Measurements from ENCODE around the gene FSIP1.
A peak's percentile ranks its signal among the peaks of the same experiment; 100 is the strongest.

Gene FSIP1

DNA sequence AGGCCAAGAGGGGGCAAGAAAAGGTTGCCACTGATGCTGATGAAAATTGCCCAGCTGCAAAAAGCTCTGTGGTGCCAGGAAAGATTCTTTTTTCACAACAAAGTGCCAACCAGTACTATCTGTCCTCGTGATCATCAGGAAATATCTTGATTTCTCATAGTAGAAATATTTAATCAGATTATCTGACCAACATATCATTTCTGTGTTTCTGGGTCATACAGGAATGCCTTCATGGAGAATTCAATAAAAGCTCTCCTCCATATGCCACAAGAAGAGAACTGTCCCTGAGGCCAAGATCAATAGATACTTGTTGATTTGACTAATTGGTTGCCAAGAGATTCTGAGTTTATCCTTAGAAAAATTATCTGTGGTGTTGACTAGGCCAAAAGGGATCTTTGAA lies 63.5 kb downstream of the FSIP1 start:
- DNase-seq = no peak

DNA sequence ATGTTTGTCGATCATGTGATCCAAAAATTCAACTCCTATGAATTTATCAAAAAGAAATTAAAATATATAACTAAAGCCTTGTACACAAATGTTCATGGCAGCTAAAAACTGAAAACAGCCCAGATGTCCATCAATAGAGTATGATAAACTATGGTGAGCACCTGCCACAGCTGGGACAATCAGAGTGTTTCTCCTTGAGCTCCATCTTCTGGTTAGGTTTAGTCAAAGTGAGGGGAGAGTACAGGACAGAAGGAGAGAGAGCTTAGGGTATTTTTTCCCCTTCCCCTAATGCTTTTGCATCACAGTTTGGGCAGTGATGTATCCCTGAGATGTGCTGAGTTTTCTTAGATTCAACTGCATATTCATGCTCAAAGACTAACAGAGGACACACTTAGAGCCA lies 65.5 kb downstream of the FSIP1 start:
- DNase-seq = no peak

GRCh38 chr15:39714251-39714650 lies 68.4 kb downstream of the FSIP1 start:
- no peak for DNase-seq

DNA sequence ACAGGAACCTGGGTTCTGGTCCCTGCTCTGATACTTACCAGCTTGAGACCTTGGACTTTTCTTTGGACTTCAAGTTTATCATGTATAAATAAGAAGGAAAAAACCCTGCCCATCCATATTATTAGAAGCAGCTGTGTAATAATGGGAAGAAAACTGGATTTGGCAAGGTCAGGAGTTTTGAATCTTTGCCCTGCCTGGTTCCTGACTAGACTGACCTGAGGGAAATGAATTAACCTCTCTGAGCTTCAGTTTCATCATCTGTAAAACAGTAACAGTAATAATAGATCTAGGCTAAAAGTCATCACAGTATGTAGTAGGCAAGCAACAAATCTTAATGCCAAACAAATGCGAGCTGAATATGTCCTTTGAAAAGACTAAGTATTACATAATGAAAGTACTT lies 68.8 kb downstream of the FSIP1 start:
- DNase-seq = no peak

GRCh38 chr15:39710681-39711080 lies 72.0 kb downstream of the FSIP1 start:
- DNase-seq = no peak

GRCh38 chr15:39709941-39710340 lies 72.7 kb downstream of the FSIP1 start:
- DNase-seq = no peak

DNA sequence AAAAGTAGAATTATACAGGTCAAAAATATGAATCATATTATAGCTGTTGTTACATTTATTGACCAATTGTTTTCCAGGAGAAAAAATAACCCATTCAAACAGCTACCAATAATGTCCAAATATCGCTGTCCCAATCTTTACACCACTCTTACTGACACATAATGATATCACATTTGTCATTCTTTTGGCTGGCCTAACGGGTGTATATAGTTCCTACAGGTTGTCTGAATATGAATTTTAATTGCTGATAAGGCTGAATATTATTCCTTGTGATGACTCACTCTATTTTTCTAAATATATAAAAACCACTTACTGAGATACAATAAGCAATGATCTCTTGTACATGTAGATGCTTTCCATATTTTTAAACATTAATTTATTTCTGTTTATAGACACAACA lies 76.4 kb downstream of the FSIP1 start:
- no peak for DNase-seq

GRCh38 chr15:39704689-39705088 lies 78.0 kb downstream of the FSIP1 start:
- DNase-seq = no peak

DNA sequence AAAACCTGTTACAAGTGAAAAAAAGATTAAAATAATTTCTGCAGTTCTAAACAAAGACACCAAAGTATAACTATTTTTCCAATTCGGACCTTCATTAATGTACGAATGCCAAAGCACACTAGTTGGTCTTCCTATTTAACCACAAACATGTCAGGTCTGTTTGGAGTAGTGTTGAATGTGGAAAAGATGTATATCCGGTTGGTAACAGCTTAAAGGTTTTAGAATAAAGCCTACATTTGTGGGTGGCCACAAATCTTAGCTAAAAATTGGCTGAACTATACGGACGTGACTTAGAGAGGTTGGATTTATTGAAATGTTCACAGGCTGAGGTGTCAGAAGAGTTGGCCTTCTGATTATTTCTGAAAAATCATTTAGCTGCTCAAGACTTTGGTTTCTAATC lies 78.4 kb downstream of the FSIP1 start:
- no peak for DNase-seq

GRCh38 chr15:39701988-39702387 lies 80.7 kb downstream of the FSIP1 start:
- no peak for DNase-seq

- DNase-seq = no peak
Measured at GRCh38 chr15:39700375-39700700, 82.3 kb downstream of the FSIP1 start.

DNA sequence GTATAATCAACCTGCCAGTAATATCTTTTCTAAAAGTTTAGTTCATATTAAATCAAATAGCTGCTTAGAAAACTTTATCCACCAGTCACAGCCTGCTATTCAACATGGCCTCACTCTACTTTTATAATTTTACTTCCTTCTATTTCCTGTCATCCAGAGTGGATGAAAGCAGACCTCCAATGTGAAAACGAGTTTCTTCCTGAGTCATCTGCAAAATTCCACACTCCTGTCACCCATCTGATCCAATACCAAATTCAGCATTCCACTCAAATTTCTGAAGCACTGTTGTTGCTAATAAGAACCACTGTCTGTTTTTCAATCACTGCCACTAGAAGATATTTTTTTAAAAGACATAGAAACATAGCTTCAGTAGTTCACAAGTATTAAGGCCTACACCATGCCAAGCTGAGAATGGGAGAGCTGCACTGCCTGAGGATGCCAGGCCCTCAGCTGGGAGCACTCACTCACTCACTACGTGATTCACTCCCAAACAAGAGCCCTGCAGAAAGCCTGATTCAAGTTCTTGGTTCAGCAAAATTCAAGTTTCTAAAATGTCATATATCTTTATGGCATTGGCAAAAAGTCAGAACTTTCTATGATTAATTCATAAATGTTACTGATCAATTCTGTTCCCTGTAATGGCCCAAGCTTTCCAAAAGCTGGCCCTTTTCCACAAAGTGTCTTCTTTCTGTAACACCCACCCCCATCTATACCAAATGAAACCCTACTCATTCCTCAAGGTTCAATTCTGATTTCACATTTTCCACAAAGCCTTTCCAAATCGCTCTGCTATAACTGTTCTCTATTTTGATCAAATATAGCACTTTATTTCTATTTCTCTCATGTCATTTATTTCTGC lies 82.9 kb downstream of the FSIP1 start:
- no peak for DNase-seq

- no peak for DNase-seq
Measured at GRCh38 chr15:39698444-39699390, 83.9 kb downstream of the FSIP1 start.

- no peak for DNase-seq
Measured at GRCh38 chr15:39697509-39697908, 85.1 kb downstream of the FSIP1 start.

- no peak for DNase-seq
Measured at GRCh38 chr15:39695793-39696192, 86.8 kb downstream of the FSIP1 start.

GRCh38 chr15:39692356-39693327 lies 90.0 kb downstream of the FSIP1 start:
- DNase-seq = no peak

GRCh38 chr15:39690881-39691634 lies 91.6 kb downstream of the FSIP1 start:
- DNase-seq = no peak

DNA sequence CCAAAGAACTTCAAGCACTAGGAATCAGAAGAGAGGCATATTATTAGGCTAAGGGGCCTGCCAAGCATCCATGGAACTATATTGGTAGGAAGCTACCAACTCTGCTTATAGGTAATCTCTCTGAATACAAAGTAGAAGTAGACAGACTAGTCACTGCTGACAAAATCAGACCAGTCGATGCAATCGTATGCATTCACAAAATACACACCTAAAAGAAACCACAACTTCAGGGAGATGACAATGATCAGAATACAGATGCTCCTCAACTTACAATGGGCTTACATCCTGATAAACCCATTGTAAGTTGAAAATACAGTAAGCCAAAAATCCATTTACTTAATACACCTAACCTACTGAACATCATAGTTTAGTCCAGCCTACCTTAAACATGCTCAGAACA lies 94.7 kb downstream of the FSIP1 start:
- DNase-seq = no peak

DNA sequence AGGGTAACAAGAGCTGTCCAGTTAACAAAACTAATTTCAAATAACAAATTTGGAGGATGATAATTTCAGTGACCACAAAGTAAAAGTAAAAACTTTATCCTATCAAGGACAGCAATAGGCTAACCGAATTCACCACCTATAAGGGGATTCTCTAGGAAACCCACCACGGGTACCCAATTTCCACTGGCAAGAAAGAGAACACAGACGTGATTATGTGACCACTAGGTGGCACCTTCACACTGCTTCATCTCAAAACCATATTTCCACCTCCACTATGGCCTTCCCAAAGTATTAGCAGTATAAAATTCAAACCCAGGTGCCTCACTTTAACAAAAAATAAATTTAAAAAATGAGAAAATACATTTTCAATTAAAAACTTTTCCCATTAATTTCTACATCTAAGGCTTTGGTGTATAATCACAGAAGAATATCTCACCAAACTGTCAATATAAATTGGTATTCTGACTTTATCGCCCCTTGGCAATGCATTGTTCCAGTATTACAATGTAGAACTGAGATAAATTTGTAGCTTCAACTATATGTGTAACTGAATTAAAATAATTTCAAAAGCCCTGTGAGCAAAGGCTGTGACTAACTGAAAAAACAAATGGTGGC lies 96.5 kb downstream of the FSIP1 start:
- DNase-seq = peak; percentile 61

DNA sequence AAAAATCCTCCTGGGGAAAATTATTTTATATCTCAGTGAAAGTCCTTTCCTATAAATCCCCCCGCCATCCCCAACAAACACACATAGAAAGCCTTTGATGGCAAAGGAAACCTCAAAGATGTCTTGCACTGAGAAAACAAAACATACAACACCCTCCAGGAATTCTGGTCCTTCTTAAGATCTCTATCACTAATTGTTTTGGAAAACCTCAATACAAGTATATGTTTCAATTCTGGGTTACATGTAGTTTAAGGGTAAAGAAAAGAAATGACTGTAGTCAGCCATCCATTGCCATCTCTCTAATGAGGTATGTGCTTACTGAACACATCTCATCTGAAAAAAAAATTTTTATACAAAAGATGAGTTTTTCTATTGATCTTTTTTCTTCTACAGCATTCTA lies 97.3 kb downstream of the FSIP1 start:
- no peak for DNase-seq

DNA sequence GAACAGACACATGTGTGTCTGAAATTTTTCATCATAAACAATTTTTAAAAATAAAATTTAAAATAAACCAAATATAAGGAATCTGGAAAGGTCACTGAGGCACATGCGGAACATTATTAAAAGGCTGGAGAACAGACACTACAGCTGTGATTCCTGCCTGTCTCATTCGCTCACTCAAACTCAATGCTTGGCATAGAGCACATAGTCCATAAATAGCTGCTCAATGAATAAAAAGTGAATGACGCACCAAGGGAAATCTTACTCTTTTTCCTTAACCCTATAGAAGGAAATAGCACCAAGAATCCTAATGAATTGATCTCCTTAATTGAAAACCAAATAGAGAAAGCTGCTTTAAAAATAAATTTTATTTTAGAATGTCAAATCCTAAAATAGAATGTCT lies 98.4 kb downstream of the FSIP1 start:
- DNase-seq = no peak

- no peak for DNase-seq
Measured at GRCh38 chr15:39682366-39682765, 100.3 kb downstream of the FSIP1 start.

All from CD4-positive, alpha-beta T cell treated with Interleukin-10 for 1 hour (primary cell).